PC-3 (cell line): ENCODE measurements around the gene PMEPA1.

Experiments
- CTCF ChIP-seq: fragments of 300-600 bp; sonication (generic); conservative IDR thresholded peaks from 2 replicates; pipeline ENCODE4 v1.5.1; 2017; ENCODE audit warnings: antibody characterized with exemption, low read depth, mild to moderate bottlenecking, low read length
- EZH2 ChIP-seq: fragments of 300-600 bp; sonication (generic); IDR thresholded peaks from one replicate; pipeline ENCODE4 v1.6.1; 2017; ENCODE audit warnings: antibody characterized with exemption, mild to moderate bottlenecking, low read length; ENCODE audit not compliant: unreplicated experiment
- EZH2phosphoT487 ChIP-seq: fragments of 300-600 bp; sonication (generic); IDR thresholded peaks from 2 replicates; pipeline ENCODE4 v1.6.1; 2018; ENCODE audit warnings: mild to moderate bottlenecking, antibody characterized with exemption, low read length, borderline replicate concordance

- no peak for TF ChIP-seq CTCF
- no peak for TF ChIP-seq EZH2
- no peak for TF ChIP-seq EZH2phosphoT487
These were observed 29.6 kb downstream of the PMEPA1 start for GRCh38 chr20:57680131-57680716.
